IMR-90 (cell line): ENCODE data around the gene JAKMIP1. TPM values are rescaled to one million over a fixed set of nuclear protein-coding genes. Genes with fewer than 3 reads are reported as not detected.

ENCODE experiments used
- ATAC-seq: fragments of 200-7000 bp; cut with Tn5 transposase; 2 replicates; pipeline ENCODE4 v1.9.1; 2020; ENCODE audit warnings: low read depth, mild to moderate bottlenecking, moderate library complexity
- BruUV-seq: library from RNA; stranded (reverse); fragments of 400-500 nt; replicated peaks from 2 replicates; lab custom pipeline; 2021; lab: Mats Ljungman, UMichigan
- CTCF ChIA-PET: fragments of 300-600 bp; formaldehyde crosslinking; extraction: SDS; loops from one replicate; lab custom pipeline; 2021; ENCODE audit warnings: antibody characterized with exemption; lab: Yijun Ruan, JAX
- POLR2A ChIA-PET: fragments of 300-600 bp; sonication (Branson Sonifier 250); formaldehyde crosslinking; loops from one replicate; lab custom pipeline; 2022; ENCODE audit warnings: antibody characterized with exemption; ENCODE audit not compliant: unreplicated experiment; lab: Charles Lee
- DNase-seq: peaks from one replicate; pipeline ENCODE4 v3.0.0; 2013
- H2AFZ ChIP-seq: replicated peaks from 2 replicates; pipeline ENCODE3; 2013; ENCODE audit warnings: low read length, mild to moderate bottlenecking; ENCODE audit not compliant: poor library complexity
- H2AK5ac ChIP-seq: 2 replicates; pipeline ENCODE4 v1.6.1; 2013; ENCODE audit warnings: low read depth, low read length, inconsistent platforms
- H2AK9ac ChIP-seq: replicated peaks from 2 replicates; pipeline ENCODE3; 2013; ENCODE audit warnings: mild to moderate bottlenecking, low read depth, low read length, moderate library complexity; ENCODE audit not compliant: poor library complexity
- H2BK120ac ChIP-seq: 2 replicates; pipeline ENCODE4 v1.6.1; 2013; ENCODE audit warnings: low read depth, low read length, inconsistent platforms
- H2BK15ac ChIP-seq: 3 replicates; pipeline ENCODE4 v1.6.1; 2013; ENCODE audit warnings: low read depth, low read length, inconsistent platforms
- H2BK20ac ChIP-seq: 2 replicates; pipeline ENCODE4 v1.6.1; 2013; ENCODE audit warnings: low read depth, mild to moderate bottlenecking, inconsistent platforms, low read length, moderate library complexity
- H2BK5ac ChIP-seq: 2 replicates; pipeline ENCODE4 v1.6.1; 2013; ENCODE audit warnings: mild to moderate bottlenecking, low read depth, low read length, inconsistent platforms; ENCODE audit not compliant: poor library complexity, severe bottlenecking
- H3K14ac ChIP-seq: replicated peaks from 2 replicates; pipeline ENCODE4 v1.6.1; 2013; ENCODE audit warnings: low read depth, low read length, inconsistent platforms
- H3K18ac ChIP-seq: 2 replicates; pipeline ENCODE4 v1.6.1; 2013; ENCODE audit warnings: low read depth, low read length, control low read depth
- H3K23ac ChIP-seq: 2 replicates; pipeline ENCODE4 v1.6.1; 2013; ENCODE audit warnings: low read depth, low read length, inconsistent platforms
- H3K27ac ChIP-seq: 2 replicates; pipeline ENCODE4 v1.5.1; 2013; ENCODE audit warnings: mild to moderate bottlenecking, control low read depth, low read length; ENCODE audit not compliant: insufficient read depth
- H3K27me3 ChIP-seq: 2 replicates; pipeline ENCODE4 v1.6.1; 2013; ENCODE audit warnings: low read length; ENCODE audit not compliant: control insufficient read depth, insufficient read depth
- H3K36me3 ChIP-seq: 2 replicates; pipeline ENCODE4 v1.6.1; 2013; ENCODE audit warnings: low read length, mixed read lengths; ENCODE audit not compliant: control insufficient read depth, insufficient read depth
- H3K4ac ChIP-seq: 2 replicates; pipeline ENCODE4 v1.6.1; 2013; ENCODE audit warnings: low read depth, low read length, inconsistent platforms
- H3K4me1 ChIP-seq: 2 replicates; pipeline ENCODE4 v1.6.1; 2013; ENCODE audit warnings: low read length, mixed read lengths; ENCODE audit not compliant: control insufficient read depth, insufficient read depth
- H3K4me2 ChIP-seq: 2 replicates; pipeline ENCODE4 v1.6.1; 2013; ENCODE audit warnings: low read depth, mild to moderate bottlenecking, control low read depth, low read length, moderate library complexity
- H3K4me3 ChIP-seq: 2 replicates; pipeline ENCODE4 v1.5.1; 2013; ENCODE audit warnings: low read depth, mild to moderate bottlenecking, control low read depth, low read length, moderate library complexity; ENCODE audit not compliant: insufficient read depth
- H3K56ac ChIP-seq: 2 replicates; pipeline ENCODE4 v1.6.1; 2013; ENCODE audit warnings: low read length, inconsistent platforms; ENCODE audit not compliant: insufficient read depth; ENCODE audit errors: extremely low read depth
- H3K79me1 ChIP-seq, 2 experiments: 2 replicates each; pipeline ENCODE4 v1.6.1; 2013; ENCODE audit warnings: low read length in 2 of 2, inconsistent platforms in 1 of 2, low read depth in 1 of 2
- H3K9ac ChIP-seq: 2 replicates; pipeline ENCODE4 v1.6.1; 2013; ENCODE audit warnings: low read depth, low read length, control low read depth
- H3K9me1 ChIP-seq: 2 replicates; pipeline ENCODE4 v1.6.1; 2013; ENCODE audit warnings: low read length, inconsistent platforms; ENCODE audit not compliant: insufficient read depth
- H3K9me3 ChIP-seq: 2 replicates; pipeline ENCODE4 v1.6.1; 2013; ENCODE audit warnings: low read length; ENCODE audit not compliant: control insufficient read depth, insufficient read depth
- H4K20me1 ChIP-seq: 2 replicates; pipeline ENCODE4 v1.6.1; 2013; ENCODE audit warnings: low read length, inconsistent platforms; ENCODE audit not compliant: insufficient read depth
- H4K5ac ChIP-seq: 2 replicates; pipeline ENCODE4 v1.6.1; 2013; ENCODE audit warnings: mild to moderate bottlenecking, low read depth, low read length, control low read depth
- H4K8ac ChIP-seq, 2 experiments: 2 replicates each; pipeline ENCODE4 v1.6.1; 2013; ENCODE audit warnings: low read depth in 2 of 2, low read length in 2 of 2, control low read depth in 1 of 2, inconsistent platforms in 1 of 2
- H4K91ac ChIP-seq: 2 replicates; pipeline ENCODE4 v1.6.1; 2013; ENCODE audit warnings: low read depth, low read length, inconsistent platforms; ENCODE audit not compliant: insufficient read depth
- MAZ ChIP-seq: IDR thresholded peaks from 2 replicates; pipeline ENCODE4 v1.6.1; 2012; ENCODE audit warnings: low read depth, mild to moderate bottlenecking, low read length, improper control_type of control experiment, moderate library complexity, borderline replicate concordance
- POLR2A ChIP-seq: IDR thresholded peaks from 2 replicates; pipeline ENCODE4 v1.6.1; 2012; ENCODE audit warnings: mild to moderate bottlenecking, low read depth, low read length
- SMC3 ChIP-seq: fragments of 150-350 bp; IDR thresholded peaks from 2 replicates; pipeline ENCODE4 v1.6.1; 2016; ENCODE audit warnings: low read depth, mild to moderate bottlenecking, antibody characterized with exemption, low read length, moderate library complexity
- WGBS, 2 experiments: methylation state at CpG; one replicate each; pipeline versions ENCODE4 v1.1.5 to v1.1.7; 2013; ENCODE audit warnings: missing lambda C conversion rate in 2 of 2; ENCODE audit not compliant: insufficient read length in 1 of 2; ENCODE audit errors: extremely low coverage in 2 of 2; 5-methylcytosine and 5-hydroxymethylcytosine counted together
- dilution Hi-C: fragments of 300-500 bp; cut with HindIII; formaldehyde crosslinking; loops from one replicate; pipeline ENCODE4 v1.14.3; 2018; ENCODE audit warnings: low sequenced_read_pairs; ENCODE audit not compliant: unreplicated experiment
- in situ Hi-C: fragments of 300-500 bp; cut with MboI; formaldehyde crosslinking; loops from 3 replicates; pipeline ENCODE4 v1.14.3; 2019; ENCODE audit warnings: low sequenced_read_pairs, inconsistent platforms, mixed read lengths
- intact Hi-C: fragments of 100-400 bp; cut with micrococcal nuclease; formaldehyde crosslinking; loops from 2 replicates; pipeline ENCODE4 v1.10.0; 2022
- polyA plus RNA-seq, 3 experiments: library from polyadenylated mRNA; depleted of rRNA; stranded (reverse); fragments of >200 nt; gene quantifications; 2 replicates each; pipeline ENCODE4 v1.2.3, GENCODE V29; 2012; ENCODE audit warnings: low replicate concordance in 1 of 3
- total RNA-seq: library from RNA; depleted of rRNA; stranded (reverse); fragments of >200 nt; gene quantifications from 2 replicates; pipeline ENCODE4 v1.2.3, GENCODE V29; 2012
- TF ChIP-seq, protein P1 (sequence below): fragments of 150-350 bp; IDR thresholded peaks from 2 replicates; pipeline ENCODE4 v1.6.1; 2017; ENCODE audit warnings: mild to moderate bottlenecking, antibody characterized with exemption, low read length, low read depth

JAKMIP1 gene
- total and polyA plus RNA-seq, 2 of the 4 experiments (the other 2 are of a cell fraction) = not detected

DNA sequence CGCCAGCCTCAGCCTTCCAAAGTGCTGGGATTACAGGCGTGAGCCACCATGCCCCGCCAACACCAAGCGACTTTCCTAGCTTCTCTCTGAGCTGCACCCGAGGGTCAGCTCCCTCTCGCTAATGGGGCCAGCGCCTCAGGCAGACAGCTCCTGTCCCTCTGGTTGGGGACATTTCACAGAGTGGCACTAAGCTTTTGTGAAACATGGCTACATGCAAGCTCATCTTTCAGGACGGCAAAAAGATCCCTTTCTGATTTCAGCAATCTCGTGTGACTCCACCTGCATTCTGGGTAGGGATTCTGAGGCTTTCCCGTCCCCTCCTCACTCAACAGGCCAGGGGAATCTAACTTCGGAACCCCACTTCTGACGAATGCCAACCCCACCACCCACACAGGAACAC is 151.1 kb downstream of the JAKMIP1 start:
- ChIA-PET CTCF (no interaction called here), POLR2A (no interaction called here)
- TF ChIP-seq, protein P1, sequence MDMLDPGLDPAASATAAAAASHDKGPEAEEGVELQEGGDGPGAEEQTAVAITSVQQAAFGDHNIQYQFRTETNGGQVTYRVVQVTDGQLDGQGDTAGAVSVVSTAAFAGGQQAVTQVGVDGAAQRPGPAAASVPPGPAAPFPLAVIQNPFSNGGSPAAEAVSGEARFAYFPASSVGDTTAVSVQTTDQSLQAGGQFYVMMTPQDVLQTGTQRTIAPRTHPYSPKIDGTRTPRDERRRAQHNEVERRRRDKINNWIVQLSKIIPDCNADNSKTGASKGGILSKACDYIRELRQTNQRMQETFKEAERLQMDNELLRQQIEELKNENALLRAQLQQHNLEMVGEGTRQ = no peak
- TF ChIP-seq SMC3 = no peak
- TF ChIP-seq POLR2A = no peak
- no peak for TF ChIP-seq MAZ
- Histone ChIP-seq H3K56ac (no peak overlapping the region), H3K23ac (no peak overlapping the region), H4K20me1 (no peaks in the 10 kb centered on the region), H2BK20ac (no peak overlapping the region), H2BK120ac (no peak overlapping the region), H4K8ac (no peak overlapping the region), H3K18ac (no peak overlapping the region), H2AK5ac (no peak overlapping the region), H3K36me3 (no peaks in the 10 kb centered on the region), H4K91ac (no peak overlapping the region), H3K4me2 (no peak overlapping the region), H4K5ac (no peak overlapping the region), H3K14ac (no peak overlapping the region), H2AK9ac (no peak overlapping the region), H3K27ac (no peak overlapping the region), H3K4ac (no peak overlapping the region), H3K4me3 (no peak overlapping the region), H3K79me1 (no peaks in the 10 kb centered on the region), H3K9me3 (no peaks in the 10 kb centered on the region; the same call in 1 of the 2 replicates), H3K9me1 (no peaks in the 10 kb centered on the region), H3K27me3 (no peaks in the 10 kb centered on the region), H2BK5ac (no peak overlapping the region), H3K9ac (no peak overlapping the region), H2AFZ (no peak overlapping the region), H3K4me1 (no peaks in the 10 kb centered on the region), H2BK15ac (no peak overlapping the region)
- intact Hi-C loops (no loop called here), dilution Hi-C loops (no loop called here), in situ Hi-C loops (loop anchor here (25.0 kb wide), 2 partner anchors 88 to 388 kb away; no protein-coding TSS in a partner anchor)
- WGBS, 2 experiments = 59% methylated on average over 8 of the region's 12 CpGs; no CpG with 5 or more reads in 1 of the 2 experiments
- ATAC-seq = no peak
- no TSS peak for BruUV-seq
- no peak for DNase-seq
